Measurements from ENCODE around the gene DHX16.

Gene DHX16

GRCh38 chr6:30691208-30691847 is 18.5 kb upstream of the DHX16 start:
- DNase-seq, result no peak

GRCh38 chr6:30690403-30691207 is 17.8 kb upstream of the DHX16 start, which contains the start of gene NRM:
TSS of gene NRM (minus strand) at chr6:30690984. CDS start at chr6:30690974, 10 bp downstream.
- DNase-seq, result peak; percentile 72 to 85

- DNase-seq, result no peak
Measured at GRCh38 chr6:30689985-30690384, 17.2 kb upstream of the DHX16 start.

- no peak for DNase-seq
Measured at GRCh38 chr6:30689022-30689865, 16.4 kb upstream of the DHX16 start.

- DNase-seq, result no peak
Measured at GRCh38 chr6:30688569-30688968, 15.8 kb upstream of the DHX16 start.

GRCh38 chr6:30687659-30688431 is 15.0 kb upstream of the DHX16 start:
- DNase-seq, result no peak

GRCh38 chr6:30686908-30687658 is 14.3 kb upstream of the DHX16 start:
- DNase-seq, result peak; percentile 84 to 86

GRCh38 chr6:30686009-30686907 is 13.5 kb upstream of the DHX16 start, which contains the start of gene PPP1R18:
TSS of gene PPP1R18 (minus strand) at chr6:30686645. CDS start at chr6:30686018, 627 bp downstream.
- DNase-seq, result peak in 1 of 2 experiments; percentile 23

- no peak for DNase-seq
Measured at GRCh38 chr6:30685157-30686008, 12.6 kb upstream of the DHX16 start.

GRCh38 chr6:30684386-30685156 is 11.8 kb upstream of the DHX16 start:
- no peak for DNase-seq

- DNase-seq, result no peak
Measured at GRCh38 chr6:30683980-30684338, 11.2 kb upstream of the DHX16 start.

GRCh38 chr6:30683183-30683979 is 10.6 kb upstream of the DHX16 start:
- DNase-seq, result no peak

GRCh38 chr6:30682143-30683117 is 9.6 kb upstream of the DHX16 start:
- no peak for DNase-seq

GRCh38 chr6:30681766-30682142 is 8.9 kb upstream of the DHX16 start:
- DNase-seq, result no peak

- no peak for DNase-seq
Measured at GRCh38 chr6:30679765-30680535, 7.1 kb upstream of the DHX16 start.
